Psoas muscle (tissue), 7 donors: ENCODE measurements around the gene TRMT6. TPM values are rescaled to one million over a fixed set of nuclear protein-coding genes. Genes with fewer than 3 reads are reported as not detected.

ENCODE experiments used
- polyA plus RNA-seq, 3 donors: library from polyadenylated mRNA; stranded (reverse); fragments of 200-250 nt; gene quantifications; one replicate each; pipeline ENCODE4 v1.2.3, GENCODE V29; 2013
- total RNA-seq, 4 donors: library from RNA; stranded (reverse); fragmentation: NEBNext Ultra II Directional in 2 of 4; extraction: Animal tissue kit (Norgen Biotek cat#: 25700) in 2 of 4; gene quantifications; one replicate each; pipeline versions ENCODE4 v1.2.1 to v1.2.4, GENCODE V29; 2021 to 2023
- donor health status: healthy with polysubstance abuse.
- donor health status: DM: no; HTN: no; CAD: no; lungs with moderate emphysema.
- donor health status: Bipolar disorder and iron deficiency.
- donor health status: healthy.
- donor health status: DM: no; HTN: no; CAD: no.
- donor health status: DM: no; HTN: no; CAD: no.
- donor health status: DM: yes; HTN: yes; CAD: no.

TRMT6 gene
- total and polyA plus RNA-seq, 7 donors = 9.0 to 177 (median 23.3) TPM

Other genes with a start within 250 kb of the TRMT6 start
- gene SHLD1, start 200.1 kb downstream of the TRMT6 start, total RNA-seq = 1 to 10 TPM; 3.7 to 8.6 (median 7.5) TPM
- 10 to 100 TPM; 11.5 to 16.8 (median 12.7) TPM for gene SHLD1, start 200.1 kb downstream of the TRMT6 start, polyA plus RNA-seq
- gene CHGB, start 39.0 kb downstream of the TRMT6 start, total RNA-seq = 1 to 10 TPM in 1 of 4 donors, under 1 TPM in 3; 0.30 to 3.4 (median 0.64) TPM
- gene CHGB, start 39.0 kb downstream of the TRMT6 start, polyA plus RNA-seq = 10 to 100 TPM in 1 of 3 donors, under 1 TPM in 2; 0.08 to 91.8 (median 0.11) TPM
- gene MCM8, start 119 bp upstream of the TRMT6 start, total RNA-seq = 1 to 10 TPM; 3.9 to 8.0 (median 6.4) TPM
- 10 to 100 TPM in 1 of 3 donors, 1 to 10 TPM in 2; 2.9 to 14.8 (median 6.1) TPM for gene MCM8, start 119 bp upstream of the TRMT6 start, polyA plus RNA-seq
- 100 to 1,000 TPM in 1 of 4 donors, 10 to 100 TPM in 3; 41.7 to 154 (median 68.2) TPM for gene CRLS1, start 55.6 kb upstream of the TRMT6 start, total RNA-seq
- 100 to 1,000 TPM in 1 of 3 donors, 10 to 100 TPM in 2; 84.5 to 151 (median 86.5) TPM for gene CRLS1, start 55.6 kb upstream of the TRMT6 start, polyA plus RNA-seq
- under 1 TPM in 1 of 4 donors, not detected in 3; 0.10 TPM for gene LRRN4, start 103.5 kb upstream of the TRMT6 start, total RNA-seq
- gene LRRN4, start 103.5 kb upstream of the TRMT6 start, polyA plus RNA-seq = under 1 TPM in 2 of 3 donors, not detected in 1; 0.03 to 0.09 TPM
- gene FERMT1, start 172.5 kb upstream of the TRMT6 start, total RNA-seq = 1 to 10 TPM in 1 of 4 donors, under 1 TPM in 3; 0.13 to 1.0 (median 0.38) TPM
- gene FERMT1, start 172.5 kb upstream of the TRMT6 start, polyA plus RNA-seq = under 1 TPM; 0.03 to 0.06 (median 0.04) TPM